Parathyroid adenoma (tissue), 2 donors: ENCODE data around the gene PEAK1.

Source experiments
- H2AFZ ChIP-seq: fragments of 300-600 bp; sonication (generic); one replicate; pipeline ENCODE4 v1.7.0; 2017; ENCODE audit warnings: antibody characterized with exemption, mild to moderate bottlenecking
- H3K27ac ChIP-seq: fragments of 300-600 bp; sonication (generic); one replicate; pipeline ENCODE4 v1.7.0; 2017
- H3K27me3 ChIP-seq: fragments of 300-600 bp; sonication (generic); one replicate; pipeline ENCODE4 v1.7.0; 2017; ENCODE audit warnings: low read length; ENCODE audit not compliant: control insufficient read depth, insufficient read depth
- H3K36me3 ChIP-seq: fragments of 300-600 bp; sonication (generic); one replicate; pipeline ENCODE4 v1.7.0; 2017; ENCODE audit warnings: low read length; ENCODE audit not compliant: control insufficient read depth, insufficient read depth
- H3K4me1 ChIP-seq: fragments of 300-600 bp; sonication (generic); one replicate; pipeline ENCODE4 v1.7.0; 2017; ENCODE audit warnings: control low read depth
- H3K4me2 ChIP-seq: fragments of 300-600 bp; sonication (generic); one replicate; pipeline ENCODE4 v1.7.0; 2017; ENCODE audit warnings: low read length
- H3K4me3 ChIP-seq: fragments of 300-600 bp; sonication (generic); one replicate; pipeline ENCODE4 v1.7.0; 2017; ENCODE audit warnings: low read depth, low read length
- H3K79me2 ChIP-seq: fragments of 300-600 bp; sonication (generic); one replicate; pipeline ENCODE4 v1.7.0; 2017; ENCODE audit warnings: control low read depth
- H3K9ac ChIP-seq: fragments of 300-600 bp; sonication (generic); one replicate; pipeline ENCODE4 v1.7.0; 2017; ENCODE audit warnings: mild to moderate bottlenecking
- H3K9me3 ChIP-seq: fragments of 300-600 bp; sonication (generic); one replicate; pipeline ENCODE4 v1.7.0; 2017; ENCODE audit warnings: low read length; ENCODE audit not compliant: control insufficient read depth
- CTCF ChIP-seq: fragments of 300-600 bp; sonication (generic); IDR thresholded peaks from one replicate; pipeline ENCODE4 v1.7.0; 2017; ENCODE audit warnings: antibody characterized with exemption, mild to moderate bottlenecking
- donor health status: primary hyperparathyroidism.

Gene PEAK1

GRCh38 chr15:77111789-77112188, 308.1 kb downstream of the PEAK1 start:
- Histone ChIP-seq H3K4me1 (no peaks in the 10 kb centered on the region), H3K79me2 (no peaks in the 10 kb centered on the region), H3K27ac (no peak overlapping the region), H3K27me3 (no peaks in the 10 kb centered on the region), H3K36me3 (no peaks in the 10 kb centered on the region), H3K9ac (no peak overlapping the region), H3K4me2 (no peak overlapping the region), H3K4me3 (no peak overlapping the region), H3K9me3 (no peaks in the 10 kb centered on the region), H2AFZ (no peak overlapping the region)
- TF ChIP-seq CTCF: no peak

DNA sequence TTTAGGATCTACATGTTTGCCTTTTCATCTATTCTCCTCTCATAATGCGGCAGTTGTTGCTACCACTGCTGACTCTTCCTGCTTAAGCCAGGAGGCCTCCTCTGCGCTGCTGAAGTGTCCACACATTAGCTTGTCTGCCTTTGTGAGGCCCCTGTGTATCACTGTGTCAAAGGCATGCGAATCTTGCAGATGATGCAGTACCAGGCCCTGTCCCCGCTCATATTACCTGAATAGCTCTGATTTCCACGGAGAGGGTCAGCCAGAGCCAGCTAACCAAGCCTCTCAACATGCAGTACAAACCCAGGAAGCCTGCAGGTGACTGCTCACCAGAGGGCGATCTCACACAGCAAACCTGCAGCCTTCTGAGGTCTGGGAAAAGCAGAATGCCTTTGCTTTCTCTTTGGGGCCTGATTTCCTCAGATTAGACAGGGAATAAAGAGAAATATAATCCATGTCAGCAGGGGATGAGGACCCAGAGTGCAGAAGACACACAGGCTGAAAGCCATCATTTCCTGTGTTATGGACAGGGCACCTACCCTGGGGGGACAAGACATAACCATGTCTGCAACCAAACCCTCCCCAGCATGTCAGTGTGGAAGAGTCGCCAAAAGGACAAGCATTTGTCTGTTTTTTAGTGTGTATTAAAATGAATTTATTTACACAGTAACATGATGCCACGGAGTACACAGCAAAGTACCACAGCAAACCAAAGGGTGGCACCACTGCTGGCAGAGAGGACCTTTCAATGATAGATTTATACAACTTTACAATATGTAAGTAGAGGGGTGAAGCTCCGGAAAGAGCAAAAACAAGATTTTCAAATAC, 312.2 kb downstream of the PEAK1 start:
- peak; percentile 49 for TF ChIP-seq CTCF

DNA sequence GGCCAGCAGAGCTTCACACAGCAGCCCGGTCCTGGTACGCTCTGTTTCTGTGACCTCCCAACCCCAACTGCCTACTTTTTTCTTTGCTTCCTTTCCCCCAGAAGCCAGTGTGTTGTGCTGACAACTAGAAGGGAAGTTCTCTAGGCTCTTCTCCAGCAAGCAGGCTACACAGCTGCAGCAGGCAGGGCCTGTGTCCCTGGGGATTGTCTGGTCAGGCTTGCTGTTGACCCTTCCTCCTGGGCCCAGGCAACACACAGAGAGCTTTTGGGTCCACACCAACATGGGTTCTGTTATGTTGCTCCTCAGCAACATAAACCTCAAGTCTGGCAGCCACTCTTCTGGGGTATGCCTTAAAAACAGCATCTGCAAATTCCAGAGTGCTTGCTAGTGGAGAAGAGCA, 312.8 kb downstream of the PEAK1 start:
- Histone ChIP-seq H3K27me3 (no peaks in the 10 kb centered on the region), H3K9ac (no peak overlapping the region)

More for the DNA sequence above, 312.2 kb downstream of the PEAK1 start:
- no peak overlapping the region for H3K4me3 ChIP-seq
- no peak overlapping the region for H3K27ac ChIP-seq
- H3K27me3 ChIP-seq: no peaks in the 10 kb centered on the region
- no peak overlapping the region for H3K9ac ChIP-seq
- no peaks in the 10 kb centered on the region for H3K4me1 ChIP-seq
- H3K4me2 ChIP-seq: no peak overlapping the region
- H3K79me2 ChIP-seq: no peaks in the 10 kb centered on the region
- H3K9me3 ChIP-seq: no peaks in the 10 kb centered on the region
- no peak overlapping the region for H2AFZ ChIP-seq
- H3K36me3 ChIP-seq: no peaks in the 10 kb centered on the region

DNA sequence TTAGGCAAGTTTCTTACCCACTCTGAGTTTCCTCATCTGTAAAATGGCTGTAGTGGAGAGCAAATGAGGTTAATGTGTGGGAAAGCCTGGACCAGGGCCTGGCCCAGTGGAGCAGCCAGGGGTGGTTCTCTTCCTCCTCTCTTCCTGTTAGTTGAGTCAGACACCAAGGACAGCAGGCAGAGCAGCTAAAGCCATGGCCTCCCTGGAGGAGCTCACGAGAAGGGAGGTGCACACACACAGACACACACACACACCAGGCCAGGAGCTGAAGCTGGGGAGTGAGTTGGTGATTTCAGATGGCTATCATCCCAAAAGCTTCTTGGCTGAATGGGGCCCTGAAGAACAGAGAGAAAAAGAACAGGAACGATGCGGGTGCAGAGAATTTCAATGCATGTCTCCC, 315.7 kb downstream of the PEAK1 start:
- Histone ChIP-seq H3K4me2 (no peak overlapping the region), H3K27me3 (no peaks in the 10 kb centered on the region), H3K9ac (no peak overlapping the region), H3K36me3 (no peaks in the 10 kb centered on the region), H2AFZ (no peak overlapping the region), H3K79me2 (no peaks in the 10 kb centered on the region), H3K4me3 (no peak overlapping the region), H3K9me3 (no peaks in the 10 kb centered on the region), H3K27ac (no peak overlapping the region), H3K4me1 (no peaks in the 10 kb centered on the region)
- no peak for TF ChIP-seq CTCF

More for the DNA sequence above, 312.8 kb downstream of the PEAK1 start:
- no peak overlapping the region for H3K27ac ChIP-seq
- H2AFZ ChIP-seq: no peak overlapping the region
- H3K4me3 ChIP-seq: no peak overlapping the region
- H3K4me2 ChIP-seq: no peak overlapping the region
- no peaks in the 10 kb centered on the region for H3K79me2 ChIP-seq
- no peak for TF ChIP-seq CTCF
- no peaks in the 10 kb centered on the region for H3K9me3 ChIP-seq
- H3K4me1 ChIP-seq: no peaks in the 10 kb centered on the region
- H3K36me3 ChIP-seq: no peaks in the 10 kb centered on the region
